Measurements from ENCODE around the gene INTS11.
"Not testable (repeated sequence)": the region's sequence is repeated elsewhere in the genome, so short reads cannot be mapped to it uniquely, and the experiment has no call there.

Gene INTS11

GRCh38 chr1:1327291-1327690 is 2.8 kb upstream of the INTS11 start:
- no peak for DNase-seq

- no peak for DNase-seq
These were observed 1.7 kb upstream of the INTS11 start for GRCh38 chr1:1326075-1326605.

- DNase-seq = no peak
These were observed 1.0 kb upstream of the INTS11 start for GRCh38 chr1:1325288-1326074.

- DNase-seq = no peak
These were observed 356 bp downstream of the INTS11 start for GRCh38 chr1:1324084-1324523.

DNA sequence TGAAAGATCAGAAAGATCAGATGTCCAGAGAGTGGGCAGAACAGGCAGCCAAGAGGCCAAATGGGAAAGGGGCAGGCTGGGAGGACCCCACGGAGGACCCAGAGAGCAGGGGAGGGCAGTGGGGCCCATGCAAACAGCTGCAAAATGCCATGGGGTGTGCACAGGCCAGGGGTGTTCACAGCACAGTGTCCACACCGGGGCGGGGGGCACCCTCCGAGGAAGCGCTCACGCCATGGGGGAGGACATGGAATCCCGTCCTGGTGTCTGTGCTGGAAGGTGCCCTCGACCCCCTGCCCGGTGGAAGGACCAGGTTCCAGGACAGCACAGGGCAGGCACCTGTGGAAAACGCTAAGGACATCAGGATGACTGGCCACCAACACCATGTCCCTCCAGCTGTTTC is 1.5 kb downstream of the INTS11 start:
- no peak for DNase-seq

- DNase-seq = no peak
These were observed 2.0 kb downstream of the INTS11 start for GRCh38 chr1:1322418-1322817.

DNA sequence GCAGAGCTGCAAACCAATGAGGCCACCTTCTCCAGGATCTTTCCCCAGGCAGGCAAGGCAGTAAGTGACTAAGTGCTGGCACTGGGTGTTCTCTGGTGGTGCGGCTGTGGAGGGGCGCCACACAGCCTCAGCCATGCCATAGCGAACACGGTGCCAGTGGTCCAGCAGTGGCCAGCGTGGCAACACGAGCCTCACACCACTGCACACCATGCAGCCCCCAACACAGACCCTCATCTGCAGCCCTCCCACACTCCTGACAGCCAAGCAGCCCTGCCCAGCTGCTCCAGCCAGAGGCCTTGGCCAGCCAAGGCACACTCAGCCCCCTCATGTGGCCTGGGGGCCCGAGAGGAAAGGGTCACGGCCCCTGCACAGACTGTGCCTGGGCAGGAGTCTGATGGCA is 3.0 kb downstream of the INTS11 start:
- DNase-seq = no peak

GRCh38 chr1:1320666-1321448 is 3.6 kb downstream of the INTS11 start:
- DNase-seq = no peak

GRCh38 chr1:1319646-1319941 is 4.9 kb downstream of the INTS11 start:
- DNase-seq = no peak

GRCh38 chr1:1318777-1319645 is 5.4 kb downstream of the INTS11 start:
- no peak for DNase-seq

- peak; percentile 94 for DNase-seq
These were observed 6.3 kb downstream of the INTS11 start for GRCh38 chr1:1318131-1318652.

DNA sequence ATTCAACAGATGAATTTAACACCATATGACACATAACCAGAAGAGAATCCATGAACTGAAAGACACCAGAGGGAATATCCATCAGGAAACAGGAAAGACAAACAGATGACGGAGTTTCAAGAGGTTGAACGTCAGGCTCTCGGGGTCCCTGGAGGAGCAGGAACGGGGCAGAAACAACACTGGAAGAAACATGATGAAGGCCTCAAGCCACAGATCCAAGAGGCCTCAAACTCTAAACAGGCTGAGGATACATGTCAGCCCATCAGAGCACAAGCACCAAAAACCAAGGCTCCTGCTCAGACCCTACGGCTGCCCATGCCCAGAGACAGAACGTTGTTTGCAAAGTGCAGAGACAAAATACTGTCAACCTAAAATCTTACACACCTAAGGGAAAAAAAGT is 7.0 kb downstream of the INTS11 start:
- peak; percentile 53 for DNase-seq

GRCh38 chr1:1316199-1316598 is 8.3 kb downstream of the INTS11 start:
- DNase-seq = not testable (repeated sequence)

- DNase-seq = no peak
These were observed 9.0 kb downstream of the INTS11 start for GRCh38 chr1:1315435-1315954.

- DNase-seq = no peak
These were observed 9.7 kb downstream of the INTS11 start for GRCh38 chr1:1314678-1315335.

DNA sequence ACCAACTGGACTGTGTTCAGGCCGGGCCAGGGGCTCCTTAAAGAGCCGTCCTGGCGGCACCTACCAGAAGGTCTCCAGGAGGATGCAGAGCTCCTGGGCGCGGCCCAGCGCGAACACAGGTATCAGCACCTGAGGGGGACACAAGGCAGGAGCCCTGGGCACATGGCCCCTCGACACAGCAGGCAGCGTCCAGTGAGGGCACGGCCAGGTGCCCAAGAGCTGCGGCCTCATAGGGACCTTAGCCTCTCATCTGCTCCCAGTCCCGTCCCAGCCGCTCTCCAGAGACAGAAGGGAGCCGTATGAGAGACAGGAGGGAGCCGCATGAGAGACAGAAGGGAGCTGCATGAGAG is 10.2 kb downstream of the INTS11 start:
- no peak for DNase-seq

GRCh38 chr1:1313500-1314236 is 10.8 kb downstream of the INTS11 start:
- DNase-seq = no peak

DNA sequence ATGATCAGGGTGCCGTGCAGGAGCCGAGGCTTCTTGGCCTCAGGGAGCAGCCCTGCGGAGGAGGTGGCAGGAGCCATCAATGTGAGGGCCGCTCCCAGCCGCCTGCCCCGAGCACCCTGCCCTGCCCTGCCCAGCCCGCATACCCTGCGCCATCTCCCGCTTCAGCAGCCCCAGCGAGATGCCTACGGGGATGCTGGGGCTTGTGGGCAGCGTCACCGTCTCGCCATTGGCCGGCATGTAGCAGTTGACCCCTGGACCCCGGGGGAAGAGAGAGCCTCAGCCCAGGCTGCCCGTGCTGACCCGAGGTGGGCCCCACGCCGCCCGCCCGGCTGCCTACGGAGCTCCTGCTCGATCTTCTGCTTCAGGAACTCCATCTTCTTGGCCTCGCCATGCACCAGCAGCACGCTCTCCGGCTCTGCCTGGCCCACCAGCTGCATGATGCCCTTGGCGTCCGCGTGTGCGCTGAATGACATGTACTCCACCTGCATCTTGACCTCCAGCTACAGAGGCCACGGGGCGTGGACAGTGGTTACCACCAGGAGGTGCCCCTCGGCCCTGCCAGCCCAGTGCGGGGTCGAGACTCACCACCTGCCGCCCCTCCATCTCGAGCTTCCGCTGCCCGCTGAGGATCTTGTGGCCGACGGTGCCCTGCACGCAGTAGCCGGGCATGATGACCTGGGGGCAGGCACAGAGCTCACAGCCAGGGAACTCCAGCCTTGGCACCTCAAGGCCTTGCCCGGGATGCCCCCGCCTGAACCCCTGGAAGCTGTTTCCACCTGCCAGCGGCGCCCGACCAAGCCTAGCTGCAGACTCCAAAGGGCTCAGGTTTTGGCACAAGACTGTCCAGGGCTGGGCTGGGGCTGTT is 11.8 kb downstream of the INTS11 start:
- DNase-seq = no peak

DNA sequence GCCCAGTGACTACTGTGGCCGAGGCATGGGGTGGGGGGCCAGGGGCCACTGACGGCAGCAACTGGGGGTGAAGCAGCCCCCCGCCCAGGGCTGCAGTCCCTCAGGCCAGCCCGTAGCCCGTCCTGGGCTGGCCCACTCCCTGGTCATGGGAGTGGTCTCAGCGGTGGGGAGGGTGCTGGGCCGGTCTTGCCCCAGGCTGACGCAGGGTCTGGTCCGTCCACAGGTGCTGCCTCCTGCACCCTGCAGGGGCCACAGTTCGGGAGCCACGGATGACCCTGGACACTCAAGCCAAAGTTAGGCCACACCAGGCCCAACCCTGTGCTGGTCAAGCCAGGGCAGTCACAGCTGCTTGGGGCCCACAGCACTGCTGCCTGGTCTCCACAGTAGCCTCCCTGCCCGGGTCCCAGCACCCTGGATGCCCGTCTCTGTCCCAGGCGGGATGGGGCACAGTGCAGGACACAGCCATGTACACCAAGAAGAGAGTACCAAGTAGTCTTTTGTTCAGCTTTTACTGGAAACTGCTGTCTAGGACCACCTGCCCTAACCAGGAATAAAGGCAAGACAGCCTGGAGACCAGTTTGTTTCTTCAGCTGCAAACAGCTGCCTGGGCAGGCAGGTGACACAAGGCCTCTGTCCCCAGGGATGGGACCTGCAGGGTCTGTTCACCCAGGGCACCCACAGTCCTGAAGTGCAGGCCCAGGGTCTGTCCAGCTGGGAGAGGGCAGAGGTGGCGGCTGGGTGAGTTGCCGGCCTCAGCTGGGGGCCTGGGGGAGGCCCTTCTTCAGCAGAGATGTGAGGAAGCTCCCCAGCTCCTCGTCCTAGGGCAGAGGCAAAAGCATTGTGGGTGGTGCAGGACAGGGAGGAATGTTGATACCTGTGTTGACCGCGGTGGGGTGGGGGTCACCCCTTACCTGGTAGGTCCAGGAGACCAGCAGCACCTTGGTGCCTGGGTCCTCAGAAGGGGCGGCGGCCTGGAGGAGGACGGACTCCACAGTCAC is 13.1 kb downstream of the INTS11 start:
- no peak for DNase-seq

Data from NCI-H2171 treated with DMSO at 0.1 percent for 48 hours (cell line).